ENCODE data around the gene PTPRN2. TPM values are rescaled to one million over a fixed set of nuclear protein-coding genes. Genes with fewer than 3 reads are reported as not detected.
"Not testable (repeated sequence)": the region's sequence is repeated elsewhere in the genome, so short reads cannot be mapped to it uniquely, and the experiment has no call there.

PTPRN2 gene
- total and polyA plus RNA-seq, 4 experiments from 2014 or later, result 1.7 to 2.6 (median 1.9) TPM

GRCh38 chr7:158273756-158274342 is 313.8 kb downstream of the PTPRN2 start:
- H3K9me3 Mint-ChIP-seq; H3K27me3 ChIP-seq (ENCODE audit: insufficient read depth, low read length); DNase-seq; H3K4me3 ChIP-seq (ENCODE audit: low read length in 2 of 2); H3K36me3 Mint-ChIP-seq; H3K4me1 ChIP-seq (ENCODE audit: insufficient read depth, low read length); H3K9me3 ChIP-seq (ENCODE audit: control insufficient read depth in 1 of 2, low read length in 2 of 2); H3K4me3 Mint-ChIP-seq; H3K27me3 Mint-ChIP-seq; POLR2A ChIA-PET (ENCODE audit: partially characterized antibody); H3K4me1 Mint-ChIP-seq; intact Hi-C loops (cut with micrococcal nuclease); H3K27ac ChIP-seq (ENCODE audit: low read depth, low read length); CTCF ChIA-PET (ENCODE audit: partially characterized antibody); H3K36me3 ChIP-seq (ENCODE audit: insufficient read depth, low read length); H3K27ac Mint-ChIP-seq: not testable (repeated sequence)

- ChIA-PET CTCF (ENCODE audit: partially characterized antibody) (interaction anchor here (1.1 kb wide), 1 partner anchor 13 kb away, joined by 3 read pairs; no protein-coding TSS in a partner anchor), POLR2A (ENCODE audit: partially characterized antibody) (no interaction called here)
- H3K9me3 ChIP-seq (ENCODE audit: control insufficient read depth in 1 of 2, low read length in 2 of 2), result no peaks in the 10 kb centered on the region
- H3K27me3 ChIP-seq (ENCODE audit: insufficient read depth, low read length), result no peaks in the 10 kb centered on the region
- no peak overlapping the region for H3K4me3 ChIP-seq (ENCODE audit: low read length in 2 of 2)
- no peak overlapping the region for H3K27ac ChIP-seq (ENCODE audit: low read depth, low read length)
- intact Hi-C loops (cut with micrococcal nuclease), result no loop called here
- no peak overlapping the region for H3K4me3 Mint-ChIP-seq
- no peak for DNase-seq
- H3K4me1 Mint-ChIP-seq, result no peaks in the 10 kb centered on the region
- no peaks in the 10 kb centered on the region for H3K9me3 Mint-ChIP-seq
- no peaks in the 10 kb centered on the region for H3K4me1 ChIP-seq (ENCODE audit: insufficient read depth, low read length)
- no peaks in the 10 kb centered on the region for H3K36me3 Mint-ChIP-seq
- no peaks in the 10 kb centered on the region for H3K36me3 ChIP-seq (ENCODE audit: insufficient read depth, low read length)
- no peak overlapping the region for H3K27ac Mint-ChIP-seq
- peaks cover 0 to 2% of the 10 kb centered on the region in 2 donors for H3K27me3 Mint-ChIP-seq
These were observed 314.4 kb downstream of the PTPRN2 start for GRCh38 chr7:158273138-158273651.

DNA sequence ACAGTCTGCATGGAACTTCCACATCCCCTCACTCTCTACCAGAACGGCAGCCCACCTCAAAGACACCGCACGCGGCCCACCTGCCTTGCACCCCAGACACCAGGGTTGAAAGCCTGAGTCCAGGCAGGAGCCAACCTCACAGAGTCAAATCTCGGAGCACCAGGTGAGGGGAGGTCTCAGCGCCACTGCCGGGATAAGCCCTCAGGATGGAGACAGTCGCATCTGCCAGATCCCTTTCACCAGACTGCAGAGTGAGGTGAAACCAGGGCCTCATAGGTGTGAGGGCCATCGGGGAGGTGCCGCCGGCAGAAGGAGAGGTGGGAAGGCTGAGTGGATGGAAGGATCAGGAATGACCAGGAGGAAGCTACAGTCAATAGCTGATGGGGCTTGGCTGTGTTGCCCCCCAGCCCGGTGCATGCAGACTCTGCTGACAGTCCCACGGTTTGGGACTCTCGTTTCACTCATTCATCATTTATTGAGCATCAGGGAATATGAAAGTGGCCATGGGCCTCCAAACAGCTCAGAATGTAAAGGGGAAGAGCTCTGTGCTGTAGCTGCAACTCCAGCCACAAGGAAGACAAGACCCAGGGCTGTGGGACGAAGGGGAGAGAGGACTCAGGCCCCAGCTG is 315.0 kb downstream of the PTPRN2 start:
- CTCF ChIA-PET (ENCODE audit: partially characterized antibody), result interaction anchor here (1.1 kb wide), 1 partner anchor 13 kb away, joined by 3 read pairs; no protein-coding TSS in a partner anchor

DNA sequence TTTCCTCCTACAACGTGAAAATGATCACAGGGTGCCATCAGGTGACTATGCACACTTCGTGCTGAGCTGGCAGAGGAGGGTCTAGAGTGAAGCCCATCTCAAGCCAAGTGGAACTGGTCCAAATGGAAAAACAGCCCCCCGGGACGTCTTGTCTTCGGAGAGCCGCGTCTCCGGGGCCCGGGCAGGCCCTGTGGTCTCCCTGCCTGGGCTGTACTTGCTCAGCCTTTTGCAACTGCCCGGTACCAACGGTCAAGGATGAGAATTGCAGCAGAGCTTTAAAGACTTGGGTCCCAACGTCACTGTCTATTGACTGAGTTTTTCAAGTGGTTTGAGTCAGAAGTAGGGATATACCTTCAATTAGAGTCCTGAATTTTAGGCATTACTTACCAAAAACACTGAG is 315.5 kb downstream of the PTPRN2 start:
- Mint-ChIP-seq H3K27ac (no peak overlapping the region), H3K9me3 (no peaks in the 10 kb centered on the region), H3K36me3 (no peaks in the 10 kb centered on the region), H3K27me3 (peaks cover 0 to 2% of the 10 kb centered on the region in 2 donors), H3K4me1 (no peaks in the 10 kb centered on the region), H3K4me3 (no peak overlapping the region)
- no peak overlapping the region for H3K27ac ChIP-seq (ENCODE audit: low read depth, low read length)
- POLR2A ChIA-PET (ENCODE audit: partially characterized antibody), result no interaction called here
- no peak overlapping the region for H3K4me3 ChIP-seq (ENCODE audit: low read length in 2 of 2)
- no peaks in the 10 kb centered on the region for H3K9me3 ChIP-seq (ENCODE audit: control insufficient read depth in 1 of 2, low read length in 2 of 2)
- H3K27me3 ChIP-seq (ENCODE audit: insufficient read depth, low read length), result no peaks in the 10 kb centered on the region
- no peak for DNase-seq
- CTCF ChIA-PET (ENCODE audit: partially characterized antibody), result interaction anchor here (1.1 kb wide), 1 partner anchor 14 kb away, joined by 3 read pairs; no protein-coding TSS in a partner anchor
- H3K4me1 ChIP-seq (ENCODE audit: insufficient read depth, low read length), result no peaks in the 10 kb centered on the region
- intact Hi-C loops (cut with micrococcal nuclease), result no loop called here
- H3K36me3 ChIP-seq (ENCODE audit: insufficient read depth, low read length), result no peaks in the 10 kb centered on the region

More for the DNA sequence above, 315.0 kb downstream of the PTPRN2 start:
- Mint-ChIP-seq H3K27ac (no peak overlapping the region), H3K36me3 (no peaks in the 10 kb centered on the region), H3K9me3 (no peaks in the 10 kb centered on the region), H3K4me3 (no peak overlapping the region), H3K27me3 (peaks cover 0 to 2% of the 10 kb centered on the region in 2 donors), H3K4me1 (no peaks in the 10 kb centered on the region)
- Histone ChIP-seq H3K36me3 (ENCODE audit: insufficient read depth, low read length) (no peaks in the 10 kb centered on the region), H3K4me3 (ENCODE audit: low read length in 2 of 2) (no peak overlapping the region), H3K27me3 (ENCODE audit: insufficient read depth, low read length) (no peaks in the 10 kb centered on the region), H3K9me3 (ENCODE audit: control insufficient read depth in 1 of 2, low read length in 2 of 2) (no peaks in the 10 kb centered on the region), H3K4me1 (ENCODE audit: insufficient read depth, low read length) (no peaks in the 10 kb centered on the region), H3K27ac (ENCODE audit: low read depth, low read length) (no peak overlapping the region)
- POLR2A ChIA-PET (ENCODE audit: partially characterized antibody), result no interaction called here
- DNase-seq, result no peak
- intact Hi-C loops (cut with micrococcal nuclease), result no loop called here

DNA sequence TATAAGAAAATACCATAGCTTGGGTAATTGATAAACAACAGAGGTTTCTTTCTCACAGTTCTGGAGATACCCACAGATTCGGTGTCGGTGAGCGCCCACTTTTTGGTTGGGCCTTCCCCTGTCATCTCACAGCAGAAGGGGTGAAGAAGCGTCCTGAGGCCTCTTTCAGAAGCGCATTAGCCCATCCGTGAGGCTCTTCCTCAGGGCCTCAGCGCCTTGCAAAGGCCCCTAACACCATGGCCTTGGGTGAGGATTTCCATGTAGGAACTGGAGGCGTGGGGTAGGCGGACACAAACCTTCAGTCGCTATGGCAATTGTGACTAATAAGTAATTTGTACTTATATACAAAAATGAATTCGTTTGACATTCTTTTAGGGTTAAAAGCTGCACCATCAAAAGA is 316.0 kb downstream of the PTPRN2 start:
- Mint-ChIP-seq H3K4me1 (no peaks in the 10 kb centered on the region), H3K4me3 (no peak overlapping the region), H3K36me3 (no peaks in the 10 kb centered on the region), H3K27me3 (peaks cover 0 to 2% of the 10 kb centered on the region in 2 donors), H3K27ac (no peak overlapping the region), H3K9me3 (no peaks in the 10 kb centered on the region)
- Histone ChIP-seq H3K27ac (ENCODE audit: low read depth, low read length) (no peak overlapping the region), H3K9me3 (ENCODE audit: control insufficient read depth in 1 of 2, low read length in 2 of 2) (no peaks in the 10 kb centered on the region), H3K4me1 (ENCODE audit: insufficient read depth, low read length) (no peaks in the 10 kb centered on the region), H3K27me3 (ENCODE audit: insufficient read depth, low read length) (no peaks in the 10 kb centered on the region), H3K4me3 (ENCODE audit: low read length in 2 of 2) (no peak overlapping the region), H3K36me3 (ENCODE audit: insufficient read depth, low read length) (no peaks in the 10 kb centered on the region)
- ChIA-PET CTCF (ENCODE audit: partially characterized antibody) (no interaction called here), POLR2A (ENCODE audit: partially characterized antibody) (no interaction called here)
- no peak for DNase-seq
- intact Hi-C loops (cut with micrococcal nuclease), result no loop called here

GRCh38 chr7:158270856-158271413 is 316.7 kb downstream of the PTPRN2 start:
- Mint-ChIP-seq H3K4me3 (no peak overlapping the region), H3K36me3 (no peaks in the 10 kb centered on the region), H3K27ac (no peak overlapping the region), H3K27me3 (peaks cover 0 to 2% of the 10 kb centered on the region in 2 donors), H3K9me3 (no peaks in the 10 kb centered on the region), H3K4me1 (no peaks in the 10 kb centered on the region)
- Histone ChIP-seq H3K4me1 (ENCODE audit: insufficient read depth, low read length) (no peaks in the 10 kb centered on the region), H3K9me3 (ENCODE audit: control insufficient read depth in 1 of 2, low read length in 2 of 2) (no peaks in the 10 kb centered on the region), H3K27me3 (ENCODE audit: insufficient read depth, low read length) (no peaks in the 10 kb centered on the region), H3K27ac (ENCODE audit: low read depth, low read length) (no peak overlapping the region), H3K36me3 (ENCODE audit: insufficient read depth, low read length) (no peaks in the 10 kb centered on the region), H3K4me3 (ENCODE audit: low read length in 2 of 2) (no peak overlapping the region)
- intact Hi-C loops (cut with micrococcal nuclease), result no loop called here
- no peak for DNase-seq
- CTCF ChIA-PET (ENCODE audit: partially characterized antibody), result no interaction called here
- POLR2A ChIA-PET (ENCODE audit: partially characterized antibody), result no interaction called here

DNA sequence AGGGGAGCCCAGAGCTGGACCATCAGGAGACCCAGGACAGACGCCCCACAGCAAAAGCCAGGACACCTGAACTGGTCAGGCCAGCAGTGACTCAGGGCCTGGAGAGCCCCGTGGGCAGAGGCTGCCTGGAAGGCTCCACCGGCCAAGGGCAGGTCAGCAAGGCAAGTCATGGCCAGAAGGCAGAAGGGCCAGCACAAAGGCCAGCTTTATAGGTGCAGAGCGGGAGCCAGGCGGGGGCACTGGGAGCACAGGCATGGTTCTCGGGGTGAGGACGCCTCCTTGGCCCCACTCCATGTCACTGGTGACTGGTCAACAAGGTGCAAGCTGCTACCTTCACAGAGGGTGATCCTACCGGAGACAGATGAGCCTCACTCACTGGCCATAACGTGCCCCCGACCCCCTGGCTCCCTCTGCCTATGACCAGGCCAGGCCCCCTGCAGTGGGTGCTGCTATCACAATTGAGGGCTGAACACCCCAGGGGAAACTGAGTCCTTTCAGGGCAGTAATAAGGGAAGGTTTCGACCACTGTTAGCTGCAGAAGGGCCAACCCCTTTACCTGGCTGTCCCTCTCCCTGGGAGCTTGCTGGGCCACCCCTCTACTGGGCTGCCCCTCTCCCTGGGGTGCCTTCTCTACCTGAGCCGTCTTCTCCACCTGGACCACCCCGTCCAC is 317.4 kb downstream of the PTPRN2 start:
- H3K36me3 ChIP-seq (ENCODE audit: insufficient read depth, low read length), result no peaks in the 10 kb centered on the region
- H3K4me3 ChIP-seq (ENCODE audit: low read length in 2 of 2), result no peak overlapping the region
- CTCF ChIA-PET (ENCODE audit: partially characterized antibody), result no interaction called here
- Mint-ChIP-seq H3K4me1 (no peaks in the 10 kb centered on the region), H3K27me3 (peaks cover 0 to 2% of the 10 kb centered on the region in 2 donors), H3K9me3 (no peaks in the 10 kb centered on the region), H3K27ac (no peak overlapping the region), H3K36me3 (no peaks in the 10 kb centered on the region), H3K4me3 (no peak overlapping the region)
- H3K4me1 ChIP-seq (ENCODE audit: insufficient read depth, low read length), result no peaks in the 10 kb centered on the region
- no peaks in the 10 kb centered on the region for H3K9me3 ChIP-seq (ENCODE audit: control insufficient read depth in 1 of 2, low read length in 2 of 2)
- intact Hi-C loops (cut with micrococcal nuclease), result no loop called here
- DNase-seq, result no peak
- no peak overlapping the region for H3K27ac ChIP-seq (ENCODE audit: low read depth, low read length)
- POLR2A ChIA-PET (ENCODE audit: partially characterized antibody), result no interaction called here
- H3K27me3 ChIP-seq (ENCODE audit: insufficient read depth, low read length), result no peaks in the 10 kb centered on the region

Measured in CD4-positive, alpha-beta memory T cell (primary cell).